Activated T-cell treated with anti-CD3 and anti-CD28 coated beads for 48 hours (primary cell): ENCODE results near the gene TIMM10.

ENCODE experiments used
- DNase-seq: peaks from one replicate; pipeline ENCODE4 v3.0.0-alpha.2; 2020; ENCODE audit warnings: low read depth

Gene TIMM10, protein sequence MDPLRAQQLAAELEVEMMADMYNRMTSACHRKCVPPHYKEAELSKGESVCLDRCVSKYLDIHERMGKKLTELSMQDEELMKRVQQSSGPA

DNA sequence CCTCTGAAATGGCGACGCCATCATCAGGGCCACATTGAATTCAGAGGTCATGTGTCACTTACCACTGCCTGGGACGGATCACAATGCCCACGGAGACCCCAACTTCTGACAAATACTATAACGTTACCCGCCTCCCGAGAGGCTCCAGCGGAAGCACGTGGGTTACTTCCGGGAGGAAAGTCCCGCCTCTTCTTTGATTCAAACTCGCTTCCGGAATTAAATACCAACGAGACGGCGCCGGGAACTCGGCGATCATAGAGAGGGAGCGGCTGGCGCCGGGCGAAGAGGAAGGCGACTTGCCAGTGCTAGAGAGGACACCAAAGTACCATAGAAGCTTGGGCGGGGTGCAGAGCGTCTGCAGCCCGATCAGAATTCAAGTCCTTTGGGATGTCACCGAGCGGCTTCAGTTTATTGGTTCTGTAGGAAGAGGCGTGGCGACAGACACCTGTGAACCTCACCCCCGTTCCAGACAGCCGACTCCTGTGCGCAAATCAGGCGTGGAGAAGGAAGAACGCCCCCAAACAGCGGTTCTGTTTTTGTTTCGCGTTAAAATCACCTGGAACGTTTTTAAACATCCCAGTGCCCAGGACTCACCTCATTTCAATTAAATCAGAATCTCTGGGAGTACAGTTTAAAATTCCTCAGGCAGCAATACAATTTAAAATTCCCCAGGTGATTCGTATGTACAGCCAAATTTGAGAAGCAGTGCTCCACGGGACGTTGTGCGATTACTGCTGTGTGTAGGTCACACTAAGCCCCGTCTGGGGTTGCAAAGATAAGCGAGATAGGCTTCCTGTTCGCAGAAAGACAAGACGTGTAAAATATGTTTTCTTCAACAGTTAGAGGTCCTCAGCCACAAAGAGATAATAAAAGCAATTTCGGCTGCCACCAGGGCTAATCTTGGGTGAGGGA is at the start of gene TIMM10:
TSS of gene TIMM10 (minus strand) at position 159 of the 912 bp plus-strand sequence. CDS start 565 bp downstream, outside the sequence.
- peak; percentile 90 for DNase-seq

DNA sequence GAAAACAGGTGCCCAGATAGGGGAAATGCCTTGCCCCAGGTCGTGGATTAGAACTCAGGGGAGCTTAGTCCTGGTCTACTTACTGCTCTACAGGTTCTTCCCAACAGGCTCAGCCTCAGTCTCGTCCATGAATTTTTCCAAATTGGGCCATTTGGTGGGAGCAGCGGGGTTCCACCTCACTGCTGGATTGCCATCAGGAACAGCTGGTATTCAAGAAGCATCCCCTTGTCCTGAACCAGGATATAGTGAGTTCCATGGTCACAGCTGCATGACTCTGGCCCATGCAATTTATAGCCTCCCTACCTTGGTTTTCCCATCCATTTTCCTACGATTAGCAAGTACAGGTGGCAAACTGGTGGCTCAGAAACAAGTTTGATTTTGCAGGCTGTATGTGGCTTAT is 43.5 kb upstream of the TIMM10 start:
- DNase-seq, result no peak

GRCh38 chr11:57571606-57572005 is 41.1 kb upstream of the TIMM10 start:
- DNase-seq, result no peak

- DNase-seq, result no peak
Observed at GRCh38 chr11:57568330-57568766, 37.8 kb upstream of the TIMM10 start.

- DNase-seq, result peak; percentile 86
Observed at GRCh38 chr11:57567515-57568329, 37.2 kb upstream of the TIMM10 start, which contains the start of gene UBE2L6. Gene UBE2L6 (minus strand): TSS chr11:57567672. CDS start chr11:57567611, 61 bp downstream.

- no peak for DNase-seq
Observed at GRCh38 chr11:57566905-57567514, 36.5 kb upstream of the TIMM10 start.

- DNase-seq, result no peak
Observed at GRCh38 chr11:57566005-57566904, 35.7 kb upstream of the TIMM10 start.

- DNase-seq, result no peak
Observed at GRCh38 chr11:57562596-57562995, 32.0 kb upstream of the TIMM10 start.

DNA sequence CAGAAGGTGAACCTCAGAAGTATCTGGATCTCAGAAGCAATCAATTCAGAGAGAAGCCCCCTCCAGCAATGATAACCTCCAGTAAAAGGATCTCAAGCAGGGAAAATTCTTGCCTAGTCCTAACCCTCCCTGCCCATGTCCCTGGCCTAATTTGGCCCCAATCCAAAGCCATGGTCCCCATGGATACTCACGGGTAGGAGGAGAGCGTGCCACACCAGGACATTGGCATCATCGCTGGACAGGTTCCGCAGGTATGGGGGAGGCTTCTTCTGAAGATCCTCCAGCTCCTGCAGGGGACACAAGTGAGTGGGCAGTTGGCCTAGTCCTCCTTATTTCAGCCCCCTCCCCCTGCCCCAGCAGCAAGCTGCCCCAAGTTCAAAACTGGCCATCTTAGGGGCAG is 29.6 kb upstream of the TIMM10 start:
- DNase-seq, result no peak

DNA sequence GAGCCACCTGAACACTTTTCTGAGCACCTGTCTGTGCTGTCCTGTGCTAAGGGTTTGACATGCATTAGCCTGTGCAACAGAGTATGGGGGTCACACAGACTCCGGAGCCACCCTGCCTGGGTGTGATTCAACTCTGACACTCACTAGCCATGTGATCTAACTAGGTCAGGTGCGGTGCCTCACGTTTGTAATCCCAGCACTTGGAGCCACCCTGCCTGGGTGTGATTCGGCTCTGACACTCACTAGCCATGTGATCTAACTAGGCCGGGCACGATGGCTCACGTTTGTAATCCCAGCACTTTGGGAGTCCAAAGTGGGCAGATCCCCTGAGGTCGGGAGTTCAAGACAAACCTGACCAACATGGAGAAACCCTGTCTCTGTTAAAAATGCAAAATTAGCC is 25.5 kb upstream of the TIMM10 start:
- no peak for DNase-seq

DNA sequence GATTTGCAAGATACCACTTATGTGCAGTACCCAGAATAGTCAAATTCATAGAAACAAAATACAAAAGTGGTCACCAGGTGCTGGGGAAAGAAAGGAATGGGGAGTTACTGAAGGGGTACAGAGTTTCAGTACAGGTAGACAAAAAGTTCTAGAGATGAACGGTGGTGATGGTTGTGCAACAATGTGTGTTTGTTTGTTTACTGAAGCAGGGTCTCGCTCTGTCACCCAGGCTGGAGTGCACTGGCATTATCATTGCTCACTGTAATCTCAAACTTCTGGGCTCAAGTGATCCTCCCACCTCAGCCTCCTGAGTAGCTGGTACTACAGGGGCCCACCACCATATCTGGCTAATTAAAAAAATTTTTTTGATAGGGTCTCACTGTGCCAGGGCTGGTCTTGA is 24.8 kb upstream of the TIMM10 start:
- DNase-seq, result no peak

DNA sequence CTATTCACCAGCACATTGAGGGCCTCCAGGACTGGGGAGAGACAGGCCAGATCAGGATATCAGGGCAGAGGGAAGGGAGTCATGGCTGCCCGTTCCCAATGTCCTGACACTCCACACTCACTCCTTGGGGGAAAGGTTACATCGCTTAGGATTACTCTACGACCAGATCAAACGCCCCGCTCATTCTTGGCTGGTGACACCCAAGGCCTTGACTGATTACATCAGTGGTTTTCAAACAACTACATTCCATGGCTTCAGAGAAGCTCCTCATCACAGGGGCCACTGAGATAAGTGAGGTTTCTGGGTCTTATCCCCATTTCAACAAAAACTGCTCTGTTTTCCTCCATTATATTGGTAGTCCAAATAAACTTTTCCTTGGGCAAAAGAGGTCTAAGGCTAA is 21.9 kb upstream of the TIMM10 start:
- no peak for DNase-seq

- no peak for DNase-seq
Observed at GRCh38 chr11:57551941-57552340, 21.4 kb upstream of the TIMM10 start.

DNA sequence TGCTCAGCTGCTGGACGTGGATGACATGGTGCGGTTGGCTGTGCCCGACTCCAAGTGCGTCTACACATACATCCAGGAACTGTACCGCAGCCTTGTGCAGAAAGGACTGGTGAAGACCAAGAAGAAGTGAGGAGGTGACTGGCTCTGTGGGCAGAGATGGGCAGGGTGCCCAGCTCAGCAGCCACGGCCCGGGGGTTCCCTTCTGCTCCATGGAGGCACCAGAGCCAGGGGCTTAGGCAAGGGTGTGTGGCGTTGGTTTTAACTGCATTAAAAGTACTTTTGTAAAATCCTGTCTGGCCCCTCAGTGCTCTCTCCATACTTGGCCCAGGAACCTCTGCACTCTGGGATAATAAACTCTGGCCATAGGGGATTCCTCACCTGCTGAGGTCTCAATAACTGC is 19.4 kb upstream of the TIMM10 start:
- DNase-seq, result no peak

GRCh38 chr11:57547854-57548377 is 17.4 kb upstream of the TIMM10 start:
- DNase-seq, result no peak

- no peak for DNase-seq
Observed at GRCh38 chr11:57546869-57547475, 16.4 kb upstream of the TIMM10 start.

DNA sequence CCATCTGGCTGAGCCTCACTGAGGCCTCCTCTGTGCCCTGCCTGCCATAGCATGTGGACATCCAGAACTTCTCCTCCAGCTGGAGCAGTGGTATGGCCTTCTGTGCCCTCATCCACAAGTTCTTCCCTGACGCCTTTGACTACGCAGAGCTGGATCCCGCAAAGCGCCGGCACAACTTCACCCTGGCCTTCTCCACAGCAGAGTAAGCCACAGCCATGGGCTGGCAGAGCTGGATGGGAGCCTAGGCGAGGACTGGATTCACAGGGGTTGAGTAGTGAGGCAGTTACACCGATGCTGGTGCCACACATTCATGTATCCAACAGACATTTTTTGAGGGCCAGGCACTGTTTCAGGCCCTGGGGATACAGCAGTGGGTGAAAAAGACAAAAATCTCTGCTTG is 15.9 kb upstream of the TIMM10 start:
- no peak for DNase-seq

GRCh38 chr11:57545883-57546282 is 15.3 kb upstream of the TIMM10 start:
- no peak for DNase-seq

- no peak for DNase-seq
Observed at GRCh38 chr11:57544566-57544965, 14.0 kb upstream of the TIMM10 start.

DNA sequence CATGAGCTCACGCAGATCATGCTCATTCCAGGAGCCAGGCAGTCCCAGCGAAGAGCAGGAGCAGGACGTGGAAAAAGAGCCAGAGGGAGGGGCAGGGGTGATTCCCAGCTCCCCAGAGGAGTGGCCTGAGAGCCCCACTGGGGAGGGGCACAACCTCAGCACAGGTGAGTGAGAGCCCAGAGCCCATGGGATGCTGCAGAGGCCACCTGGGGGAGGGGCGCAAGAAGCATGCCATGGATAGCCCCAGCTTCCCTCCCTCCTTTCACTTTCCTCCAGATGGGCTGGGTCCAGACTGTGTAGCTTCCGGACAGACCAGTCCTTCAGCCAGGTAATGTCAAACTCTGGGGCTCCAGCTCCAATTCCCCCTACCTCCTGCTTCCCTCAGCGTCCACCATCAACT is 13.0 kb upstream of the TIMM10 start:
- no peak for DNase-seq
